SK-N-SH (cell line): ENCODE measurements around the gene SSTR1. TPM values are rescaled to one million over a fixed set of nuclear protein-coding genes. Genes with fewer than 3 reads are reported as not detected.

Experiments
- CTCF ChIA-PET: fragments of 300-600, 350-600 bp; formaldehyde crosslinking; extraction: SDS; loops from one replicate; lab custom pipeline; 2021; lab: Yijun Ruan, JAX
- POLR2A ChIA-PET: fragments of 350-600 bp; sonication (Branson Sonifier 250); formaldehyde crosslinking; extraction: SDS; loops from one replicate; lab custom pipeline; 2020; ENCODE audit warnings: antibody characterized with exemption, inconsistent platforms; lab: Yijun Ruan, JAX
- DNase-seq: peaks from one replicate; pipeline ENCODE4 v3.0.0; 2012
- H2AFZ ChIP-seq: fragments of 200-600 bp; sonication (generic); 2 replicates; pipeline ENCODE4 v1.8.1; 2016; ENCODE audit warnings: antibody characterized with exemption, mild to moderate bottlenecking, low read depth
- H3F3A ChIP-seq: fragments of 200-600 bp; sonication (generic); replicated peaks from 2 replicates; pipeline ENCODE3; 2016; ENCODE audit warnings: antibody characterized with exemption, mild to moderate bottlenecking; ENCODE audit not compliant: insufficient read depth
- H3K27ac ChIP-seq, 2 experiments: fragments of 200-500 bp in 1 of 2; fragments of 200-600 bp in 1 of 2; sonication (Bioruptor generic) in 1 of 2; sonication (generic), shearing (Covaris generic) in 1 of 2; 2 replicates each; pipeline versions ENCODE4 v1.5.1 to v1.6.1; 2014 to 2016; ENCODE audit warnings: low read depth in 2 of 2, inconsistent platforms in 1 of 2, low read length in 1 of 2, mild to moderate bottlenecking in 1 of 2, mixed read lengths in 1 of 2
- H3K27me3 ChIP-seq: fragments of 200-600 bp; sonication (generic), shearing (Covaris generic); 2 replicates; pipeline ENCODE4 v1.6.1; 2016; ENCODE audit warnings: mixed run types; ENCODE audit not compliant: insufficient read depth
- H3K36me3 ChIP-seq, 2 experiments: fragments of 200-500 bp in 1 of 2; fragments of 200-600 bp in 1 of 2; sonication (Bioruptor generic) in 1 of 2; sonication (generic) in 1 of 2; replicated peaks in 1 of 2; 2 replicates each; pipeline versions ENCODE3 to v1.5.1; 2014 to 2016; ENCODE audit warnings: low read length in 1 of 2, mild to moderate bottlenecking in 1 of 2; ENCODE audit not compliant: insufficient read depth in 2 of 2, control insufficient read depth in 1 of 2
- H3K4me1 ChIP-seq, 2 experiments: fragments of 200-500 bp in 1 of 2; fragments of 200-600 bp in 1 of 2; sonication (Bioruptor generic) in 1 of 2; sonication (generic), shearing (Covaris generic) in 1 of 2; 2 replicates each; pipeline versions ENCODE4 v1.5.1 to v1.6.1; 2014 to 2016; ENCODE audit warnings: low read depth in 1 of 2, low read length in 1 of 2, mixed run types in 1 of 2; ENCODE audit not compliant: insufficient read depth in 2 of 2, control insufficient read depth in 1 of 2
- H3K4me2 ChIP-seq: fragments of 200-600 bp; sonication (generic), shearing (Covaris generic); 2 replicates; pipeline ENCODE4 v1.6.1; 2017; ENCODE audit warnings: mixed run types
- H3K4me3 ChIP-seq, 2 experiments: fragments of 200-500 bp in 1 of 2; fragments of 200-600 bp in 1 of 2; sonication (Bioruptor generic) in 1 of 2; sonication (generic), shearing (Covaris generic) in 1 of 2; 2 replicates each; pipeline versions ENCODE4 v1.5.1 to v1.8.1; 2014 to 2016; ENCODE audit warnings: low read depth in 2 of 2, inconsistent platforms in 1 of 2, low read length in 1 of 2, mild to moderate bottlenecking in 1 of 2, mixed read lengths in 1 of 2, moderate library complexity in 1 of 2
- H3K79me2 ChIP-seq: fragments of 200-600 bp; sonication (generic); 2 replicates; pipeline ENCODE4 v1.8.1; 2017; ENCODE audit warnings: mild to moderate bottlenecking; ENCODE audit not compliant: insufficient read depth
- H3K9ac ChIP-seq: fragments of 200-600 bp; sonication (generic); 2 replicates; pipeline ENCODE4 v1.6.1; 2017; ENCODE audit warnings: mixed run types
- H3K9me2 ChIP-seq: fragments of 200-600 bp; sonication (generic); 2 replicates; pipeline ENCODE4 v1.6.1; 2017; ENCODE audit warnings: mixed run types
- H3K9me3 ChIP-seq: fragments of 200-600 bp; sonication (generic); 2 replicates; pipeline ENCODE4 v1.6.1; 2017; ENCODE audit warnings: mixed run types, mild to moderate bottlenecking, moderate library complexity
- H4K20me1 ChIP-seq: fragments of 200-600 bp; sonication (generic); 2 replicates; pipeline ENCODE4 v1.6.1; 2017; ENCODE audit warnings: mild to moderate bottlenecking, mixed run types; ENCODE audit not compliant: insufficient read depth
- CHD2 ChIP-seq: fragments of 150-350 bp; IDR thresholded peaks from 2 replicates; pipeline ENCODE4 v1.6.1; 2018; ENCODE audit warnings: low read length; ENCODE audit not compliant: partially characterized antibody
- FOSL2 ChIP-seq: IDR thresholded peaks from 2 replicates; pipeline ENCODE4 v1.4.0; 2012; ENCODE audit warnings: low read depth, mild to moderate bottlenecking, moderate library complexity, borderline replicate concordance
- FOXM1 ChIP-seq: IDR thresholded peaks from 2 replicates; pipeline ENCODE4 v1.4.0; 2012; ENCODE audit warnings: low read depth, mild to moderate bottlenecking
- GATA2 ChIP-seq: sonication (generic); formaldehyde crosslinking; IDR thresholded peaks from 2 replicates; pipeline ENCODE4 v1.5.0; 2020; ENCODE audit warnings: mild to moderate bottlenecking, missing genetic modification reagents
- MAX ChIP-seq: IDR thresholded peaks from 2 replicates; pipeline ENCODE4 v1.4.0; 2012; ENCODE audit warnings: low read depth
- RFX5 ChIP-seq: IDR thresholded peaks from 2 replicates; pipeline ENCODE4 v1.6.1; 2012; ENCODE audit warnings: mild to moderate bottlenecking, improper control_type of control experiment, low read length
- RXRA ChIP-seq: IDR thresholded peaks from 2 replicates; pipeline ENCODE4 v1.4.0; 2012; ENCODE audit warnings: low read depth, mild to moderate bottlenecking, borderline replicate concordance
- SMC3 ChIP-seq: IDR thresholded peaks from 2 replicates; pipeline ENCODE4 v1.6.1; 2012; ENCODE audit warnings: low read depth, low read length, improper control_type of control experiment
- WGBS: methylation state at CpG from one replicate; pipeline ENCODE4 v1.1.6; 2017; ENCODE audit warnings: low lambda C conversion rate; 5-methylcytosine and 5-hydroxymethylcytosine counted together
- polyA plus RNA-seq, 3 experiments: library from polyadenylated mRNA; depleted of rRNA; stranded (reverse); fragments of >200 nt; gene quantifications; 2 replicates each; pipeline ENCODE4 v1.2.3, GENCODE V29; 2012
- TF ChIP-seq, protein P1 (sequence below): IDR thresholded peaks from 2 replicates; pipeline ENCODE4 v1.6.1; 2012; ENCODE audit warnings: mild to moderate bottlenecking, low read depth, low read length, moderate library complexity

SSTR1 gene
- polyA plus RNA-seq, 1 of the 3 experiments (the other 2 are of a cell fraction) = 0.08 TPM

- H3K9ac ChIP-seq = no peak overlapping the region
- CTCF ChIA-PET = no interaction called here
- no peak for DNase-seq
Observed at GRCh38 chr14:38255408-38255672, 47.6 kb downstream of the SSTR1 start.

GRCh38 chr14:38255673-38256532 lies 48.2 kb downstream of the SSTR1 start, which contains the start of gene CLEC14A:
Gene CLEC14A, minus strand, starts transcription at chr14:38256093. Its CDS starts 71 bp downstream, at chr14:38256022.
- Histone ChIP-seq H3K4me1 (no peaks in the 10 kb centered on the region), H4K20me1 (no peaks in the 10 kb centered on the region), H3K27ac (no peak within 1 kb of the TSS), H2AFZ (no peak within 1 kb of the TSS), H3K4me2 (no peak within 1 kb of the TSS), H3F3A (no peaks in the 10 kb centered on the region), H3K27me3 (no peaks in the 10 kb centered on the region; the same call in 1 of the 2 replicates), H3K9me2 (no peaks in the 10 kb centered on the region), H3K9ac (no peak within 1 kb of the TSS), H3K9me3 (no peaks in the 10 kb centered on the region), H3K36me3 (no peaks in the 10 kb centered on the region), H3K79me2 (no peaks in the 10 kb centered on the region), H3K4me3 (no peak within 1 kb of the TSS; a peak in 1 of 4 replicates)
- TF ChIP-seq RFX5 (no peak), CHD2 (no peak), FOXM1 (no peak), FOSL2 (no peak), RXRA (no peak), GATA2 (CRISPR knock-in tag) (no peak), SMC3 (no peak)
- DNase-seq = no peak
- ChIA-PET POLR2A (no interaction called here), CTCF (no interaction called here)
- WGBS = 45% methylated on average over 16 of the region's 68 CpGs

More at GRCh38 chr14:38255408-38255672, 47.6 kb downstream of the SSTR1 start:
- WGBS = no CpG with 5 or more reads among the region's 29 CpGs
- Histone ChIP-seq H3K4me2 (no peak overlapping the region), H3K27ac (no peak overlapping the region), H3K9me2 (no peaks in the 10 kb centered on the region), H3K9me3 (no peaks in the 10 kb centered on the region), H4K20me1 (no peaks in the 10 kb centered on the region), H3K4me3 (no peak overlapping the region; a peak in 1 of 4 replicates), H2AFZ (no peak overlapping the region), H3F3A (no peaks in the 10 kb centered on the region), H3K36me3 (no peaks in the 10 kb centered on the region), H3K4me1 (no peaks in the 10 kb centered on the region), H3K27me3 (no peaks in the 10 kb centered on the region; the same call in 1 of the 2 replicates), H3K79me2 (no peaks in the 10 kb centered on the region)
- POLR2A ChIA-PET = no interaction called here
- no peak for TF ChIP-seq MAX
- TF ChIP-seq, protein P1, sequence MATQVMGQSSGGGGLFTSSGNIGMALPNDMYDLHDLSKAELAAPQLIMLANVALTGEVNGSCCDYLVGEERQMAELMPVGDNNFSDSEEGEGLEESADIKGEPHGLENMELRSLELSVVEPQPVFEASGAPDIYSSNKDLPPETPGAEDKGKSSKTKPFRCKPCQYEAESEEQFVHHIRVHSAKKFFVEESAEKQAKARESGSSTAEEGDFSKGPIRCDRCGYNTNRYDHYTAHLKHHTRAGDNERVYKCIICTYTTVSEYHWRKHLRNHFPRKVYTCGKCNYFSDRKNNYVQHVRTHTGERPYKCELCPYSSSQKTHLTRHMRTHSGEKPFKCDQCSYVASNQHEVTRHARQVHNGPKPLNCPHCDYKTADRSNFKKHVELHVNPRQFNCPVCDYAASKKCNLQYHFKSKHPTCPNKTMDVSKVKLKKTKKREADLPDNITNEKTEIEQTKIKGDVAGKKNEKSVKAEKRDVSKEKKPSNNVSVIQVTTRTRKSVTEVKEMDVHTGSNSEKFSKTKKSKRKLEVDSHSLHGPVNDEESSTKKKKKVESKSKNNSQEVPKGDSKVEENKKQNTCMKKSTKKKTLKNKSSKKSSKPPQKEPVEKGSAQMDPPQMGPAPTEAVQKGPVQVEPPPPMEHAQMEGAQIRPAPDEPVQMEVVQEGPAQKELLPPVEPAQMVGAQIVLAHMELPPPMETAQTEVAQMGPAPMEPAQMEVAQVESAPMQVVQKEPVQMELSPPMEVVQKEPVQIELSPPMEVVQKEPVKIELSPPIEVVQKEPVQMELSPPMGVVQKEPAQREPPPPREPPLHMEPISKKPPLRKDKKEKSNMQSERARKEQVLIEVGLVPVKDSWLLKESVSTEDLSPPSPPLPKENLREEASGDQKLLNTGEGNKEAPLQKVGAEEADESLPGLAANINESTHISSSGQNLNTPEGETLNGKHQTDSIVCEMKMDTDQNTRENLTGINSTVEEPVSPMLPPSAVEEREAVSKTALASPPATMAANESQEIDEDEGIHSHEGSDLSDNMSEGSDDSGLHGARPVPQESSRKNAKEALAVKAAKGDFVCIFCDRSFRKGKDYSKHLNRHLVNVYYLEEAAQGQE = no peak
